ENCODE results near the gene MYD88. TPM values are rescaled to one million over a fixed set of nuclear protein-coding genes. Genes with fewer than 3 reads are reported as not detected.

MYD88 gene
- polyA plus RNA-seq, 1 donor from 2014 or later, result 0.14 TPM

DNA sequence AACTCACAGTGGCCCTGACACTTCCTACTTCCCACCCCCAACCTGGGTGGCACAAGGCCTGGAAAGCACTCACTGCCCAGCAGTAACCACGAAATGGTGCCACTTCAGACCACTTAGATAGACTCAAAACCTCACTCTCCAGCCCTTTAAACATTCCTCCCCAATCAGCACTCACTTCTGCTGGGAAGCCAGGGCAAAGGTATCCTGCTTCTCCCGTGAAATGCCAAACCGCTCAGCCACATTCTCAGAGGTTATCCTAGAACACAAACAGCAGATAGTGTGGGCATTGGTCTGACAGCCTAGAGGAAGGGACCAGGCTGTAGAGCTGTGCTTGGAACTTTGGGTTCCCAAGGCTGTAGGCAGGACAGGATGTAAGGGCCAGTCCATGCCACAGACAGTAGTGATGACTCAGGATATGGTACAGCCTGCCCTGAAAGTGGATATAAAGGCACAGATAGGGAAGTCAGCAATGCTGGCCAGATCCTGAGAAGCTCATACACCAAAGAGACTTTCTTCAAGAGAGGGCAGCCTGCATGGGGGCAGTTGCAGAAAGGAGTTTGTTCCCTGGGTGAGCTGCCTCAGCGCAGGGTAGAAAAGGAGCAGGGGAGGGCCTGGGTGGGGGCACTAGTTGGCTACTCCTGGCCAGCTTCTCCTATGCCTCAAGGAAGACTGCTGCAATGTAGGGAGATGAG is 10.7 kb upstream of the MYD88 start:
- H3K4me3 ChIP-seq (ENCODE audit: low read length), result no peak overlapping the region
- no peaks in the 10 kb centered on the region for H3F3A ChIP-seq (ENCODE audit: insufficient read depth, low read length, poor library complexity, severe bottlenecking)
- H3K36me3 ChIP-seq (ENCODE audit: insufficient read depth, low read length), result peaks cover 5% of the 10 kb centered on the region
- no peak overlapping the region for H3K9ac ChIP-seq (ENCODE audit: low read length)
- no peak overlapping the region for H3K27ac ChIP-seq (ENCODE audit: low read length)
- no peaks in the 10 kb centered on the region for H4K20me1 ChIP-seq (ENCODE audit: insufficient read depth)
- no peaks in the 10 kb centered on the region for H3K27me3 ChIP-seq (ENCODE audit: insufficient read depth, low read depth, low read length)
- no peaks in the 10 kb centered on the region for H3K9me3 ChIP-seq (ENCODE audit: low read length)
- no peaks in the 10 kb centered on the region for H3K9me2 ChIP-seq (ENCODE audit: insufficient read depth, low read length)
- no peak overlapping the region for H2AFZ ChIP-seq (ENCODE audit: low read depth, low read length)
- no peak overlapping the region for H3K4me2 ChIP-seq (ENCODE audit: low read length)
- no peaks in the 10 kb centered on the region for H3K79me2 ChIP-seq (replicated peaks; ENCODE audit: insufficient read depth, low read length)
- TF ChIP-seq SMC3 (conservative IDR thresholded peaks at IDR 0.05; ENCODE audit: poor library complexity), result no peak
- no peak for TF ChIP-seq REST (IDR thresholded peaks at IDR 0.05; ENCODE audit: borderline replicate concordance)
- no peak for TF ChIP-seq POLR2AphosphoS5 (IDR thresholded peaks at IDR 0.05)
- no peak for TF ChIP-seq RAD21 (conservative IDR thresholded peaks at IDR 0.05)
- no peak for TF ChIP-seq MXI1 (conservative IDR thresholded peaks at IDR 0.05; ENCODE audit: poor library complexity, severe bottlenecking)
- no peak for TF ChIP-seq TAF1 (IDR thresholded peaks at IDR 0.05; ENCODE audit: low read depth)
- TF ChIP-seq, protein P1, sequence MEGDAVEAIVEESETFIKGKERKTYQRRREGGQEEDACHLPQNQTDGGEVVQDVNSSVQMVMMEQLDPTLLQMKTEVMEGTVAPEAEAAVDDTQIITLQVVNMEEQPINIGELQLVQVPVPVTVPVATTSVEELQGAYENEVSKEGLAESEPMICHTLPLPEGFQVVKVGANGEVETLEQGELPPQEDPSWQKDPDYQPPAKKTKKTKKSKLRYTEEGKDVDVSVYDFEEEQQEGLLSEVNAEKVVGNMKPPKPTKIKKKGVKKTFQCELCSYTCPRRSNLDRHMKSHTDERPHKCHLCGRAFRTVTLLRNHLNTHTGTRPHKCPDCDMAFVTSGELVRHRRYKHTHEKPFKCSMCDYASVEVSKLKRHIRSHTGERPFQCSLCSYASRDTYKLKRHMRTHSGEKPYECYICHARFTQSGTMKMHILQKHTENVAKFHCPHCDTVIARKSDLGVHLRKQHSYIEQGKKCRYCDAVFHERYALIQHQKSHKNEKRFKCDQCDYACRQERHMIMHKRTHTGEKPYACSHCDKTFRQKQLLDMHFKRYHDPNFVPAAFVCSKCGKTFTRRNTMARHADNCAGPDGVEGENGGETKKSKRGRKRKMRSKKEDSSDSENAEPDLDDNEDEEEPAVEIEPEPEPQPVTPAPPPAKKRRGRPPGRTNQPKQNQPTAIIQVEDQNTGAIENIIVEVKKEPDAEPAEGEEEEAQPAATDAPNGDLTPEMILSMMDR (IDR thresholded peaks at IDR 0.05; ENCODE audit: poor library complexity, severe bottlenecking), result no peak
- no peak for TF ChIP-seq EP300 (conservative IDR thresholded peaks at IDR 0.05; ENCODE audit: poor library complexity, severe bottlenecking)
- TF ChIP-seq EZH2 (IDR thresholded peaks at IDR 0.05; ENCODE audit: borderline replicate concordance, insufficient read depth, low read length, poor library complexity, severe bottlenecking), result no peak

- Histone ChIP-seq H3F3A (ENCODE audit: insufficient read depth, low read length, poor library complexity, severe bottlenecking) (no peaks in the 10 kb centered on the region), H3K79me2 (replicated peaks; ENCODE audit: insufficient read depth, low read length) (no peaks in the 10 kb centered on the region), H3K9ac (ENCODE audit: low read length) (no peak overlapping the region), H3K36me3 (ENCODE audit: insufficient read depth, low read length) (peaks cover 5% of the 10 kb centered on the region), H3K9me2 (ENCODE audit: insufficient read depth, low read length) (no peaks in the 10 kb centered on the region), H2AFZ (ENCODE audit: low read depth, low read length) (no peak overlapping the region), H3K27ac (ENCODE audit: low read length) (no peak overlapping the region), H3K4me3 (ENCODE audit: low read length) (no peak overlapping the region), H3K4me2 (ENCODE audit: low read length) (no peak overlapping the region), H3K9me3 (ENCODE audit: low read length) (no peaks in the 10 kb centered on the region), H4K20me1 (ENCODE audit: insufficient read depth) (no peaks in the 10 kb centered on the region), H3K27me3 (ENCODE audit: insufficient read depth, low read depth, low read length) (no peaks in the 10 kb centered on the region)
- no peak for TF ChIP-seq EZH2 (IDR thresholded peaks at IDR 0.05; ENCODE audit: borderline replicate concordance, insufficient read depth, low read length, poor library complexity, severe bottlenecking)
- no peak for TF ChIP-seq POLR2AphosphoS5 (IDR thresholded peaks at IDR 0.05)
- TF ChIP-seq, protein P1 (IDR thresholded peaks at IDR 0.05; ENCODE audit: poor library complexity, severe bottlenecking), result no peak
- no peak for TF ChIP-seq MXI1 (conservative IDR thresholded peaks at IDR 0.05; ENCODE audit: poor library complexity, severe bottlenecking)
- TF ChIP-seq EP300 (conservative IDR thresholded peaks at IDR 0.05; ENCODE audit: poor library complexity, severe bottlenecking), result no peak
- no peak for TF ChIP-seq SMC3 (conservative IDR thresholded peaks at IDR 0.05; ENCODE audit: poor library complexity)
- TF ChIP-seq TAF1 (IDR thresholded peaks at IDR 0.05; ENCODE audit: low read depth), result no peak
- TF ChIP-seq REST (IDR thresholded peaks at IDR 0.05; ENCODE audit: borderline replicate concordance), result no peak
- TF ChIP-seq RAD21 (conservative IDR thresholded peaks at IDR 0.05), result no peak
Measured at GRCh38 chr3:38128303-38128655, 10.2 kb upstream of the MYD88 start.

Data from neural cell (in vitro differentiated cells).